ENCODE data around the gene ALG6. TPM values are rescaled to one million over a fixed set of nuclear protein-coding genes. Genes with fewer than 3 reads are reported as not detected.

ALG6 gene
- 22.7 and 24.1 TPM in 2 replicates for total RNA-seq (2014; rRNA removed; shearing (Covaris generic))

- Histone ChIP-seq H3K27me3 (ENCODE audit: control insufficient read depth, insufficient read depth, low read length) (peaks cover 1% of the 10 kb centered on the region; the same call in 1 of the 2 replicates), H3K36me3 (replicated peaks; ENCODE audit: control insufficient read depth, insufficient read depth, low read length) (peaks cover 1% of the 10 kb centered on the region; the same call in 1 of the 2 replicates), H3K4me3 (ENCODE audit: insufficient read depth, low read depth, low read length) (peak within 1 kb of the TSS; percentile 97)
- peak; percentile 99 for DNase-seq
Measured at GRCh38 chr1:63367215-63368103, at the start of gene ALG6. TSS of gene ALG6 (plus strand) at chr1:63367627. CDS start at chr1:63370978, 3,351 bp downstream.

- DNase-seq: no peak
- peak overlapping the region; percentile 49 for H3K4me3 ChIP-seq (ENCODE audit: insufficient read depth, low read depth, low read length)
- peaks cover 26% of the 10 kb centered on the region for H3K27me3 ChIP-seq (ENCODE audit: control insufficient read depth, insufficient read depth, low read length)
- H3K36me3 ChIP-seq (replicated peaks; ENCODE audit: control insufficient read depth, insufficient read depth, low read length): no peaks in the 10 kb centered on the region
Measured at GRCh38 chr1:63317817-63318152, 49.6 kb upstream of the ALG6 start.

- DNase-seq: no peak
- H3K4me3 ChIP-seq (ENCODE audit: insufficient read depth, low read depth, low read length): peak overlapping the region; percentile 49; the same call in 1 of the 2 replicates
- H3K36me3 ChIP-seq (replicated peaks; ENCODE audit: control insufficient read depth, insufficient read depth, low read length): no peaks in the 10 kb centered on the region
- H3K27me3 ChIP-seq (ENCODE audit: control insufficient read depth, insufficient read depth, low read length): peaks cover 32% of the 10 kb centered on the region
Measured at GRCh38 chr1:63318201-63318979, 49.0 kb upstream of the ALG6 start.

- peak; percentile 78 for DNase-seq
- Histone ChIP-seq H3K36me3 (replicated peaks; ENCODE audit: control insufficient read depth, insufficient read depth, low read length) (no peaks in the 10 kb centered on the region), H3K4me3 (ENCODE audit: insufficient read depth, low read depth, low read length) (peak overlapping the region; percentile 91), H3K27me3 (ENCODE audit: control insufficient read depth, insufficient read depth, low read length) (peaks cover 40% of the 10 kb centered on the region)
Measured at GRCh38 chr1:63319046-63320021, 48.1 kb upstream of the ALG6 start.

GRCh38 chr1:63320022-63320721 is 47.3 kb upstream of the ALG6 start:
- Histone ChIP-seq H3K27me3 (ENCODE audit: control insufficient read depth, insufficient read depth, low read length) (peaks cover 48% of the 10 kb centered on the region), H3K36me3 (replicated peaks; ENCODE audit: control insufficient read depth, insufficient read depth, low read length) (no peaks in the 10 kb centered on the region), H3K4me3 (ENCODE audit: insufficient read depth, low read depth, low read length) (peak overlapping the region; percentile 91)
- peak; percentile 76 for DNase-seq

GRCh38 chr1:63321066-63321784 is 46.2 kb upstream of the ALG6 start:
- peaks cover 58% of the 10 kb centered on the region for H3K27me3 ChIP-seq (ENCODE audit: control insufficient read depth, insufficient read depth, low read length)
- H3K36me3 ChIP-seq (replicated peaks; ENCODE audit: control insufficient read depth, insufficient read depth, low read length): no peaks in the 10 kb centered on the region
- DNase-seq: peak; percentile 70
- peak overlapping the region; percentile 91 for H3K4me3 ChIP-seq (ENCODE audit: insufficient read depth, low read depth, low read length)

GRCh38 chr1:63321785-63322113 is 45.7 kb upstream of the ALG6 start:
- peaks cover 61% of the 10 kb centered on the region for H3K27me3 ChIP-seq (ENCODE audit: control insufficient read depth, insufficient read depth, low read length)
- peak overlapping the region; percentile 91 for H3K4me3 ChIP-seq (ENCODE audit: insufficient read depth, low read depth, low read length)
- peak; percentile 89 for DNase-seq
- H3K36me3 ChIP-seq (replicated peaks; ENCODE audit: control insufficient read depth, insufficient read depth, low read length): no peaks in the 10 kb centered on the region

- Histone ChIP-seq H3K4me3 (ENCODE audit: insufficient read depth, low read depth, low read length) (peak within 1 kb of the TSS; percentile 91), H3K27me3 (ENCODE audit: control insufficient read depth, insufficient read depth, low read length) (peaks cover 67% of the 10 kb centered on the region), H3K36me3 (replicated peaks; ENCODE audit: control insufficient read depth, insufficient read depth, low read length) (no peaks in the 10 kb centered on the region)
- DNase-seq: peak; percentile 91
Measured at GRCh38 chr1:63322114-63322943, 45.1 kb upstream of the ALG6 start, which contains the start of gene FOXD3. TSS of gene FOXD3 (plus strand) at chr1:63322567. CDS start at chr1:63323059, 492 bp downstream.

GRCh38 chr1:63322944-63323864 is 44.2 kb upstream of the ALG6 start:
- peaks cover 71% of the 10 kb centered on the region for H3K27me3 ChIP-seq (ENCODE audit: control insufficient read depth, insufficient read depth, low read length)
- DNase-seq: peak; percentile 73
- peak overlapping the region; percentile 91 for H3K4me3 ChIP-seq (ENCODE audit: insufficient read depth, low read depth, low read length)
- H3K36me3 ChIP-seq (replicated peaks; ENCODE audit: control insufficient read depth, insufficient read depth, low read length): no peaks in the 10 kb centered on the region

GRCh38 chr1:63323865-63324778 is 43.3 kb upstream of the ALG6 start:
- Histone ChIP-seq H3K36me3 (replicated peaks; ENCODE audit: control insufficient read depth, insufficient read depth, low read length) (no peaks in the 10 kb centered on the region), H3K4me3 (ENCODE audit: insufficient read depth, low read depth, low read length) (peak overlapping the region; percentile 91), H3K27me3 (ENCODE audit: control insufficient read depth, insufficient read depth, low read length) (peaks cover 73% of the 10 kb centered on the region)
- peak; percentile 79 for DNase-seq

GRCh38 chr1:63324779-63325119 is 42.7 kb upstream of the ALG6 start:
- no peaks in the 10 kb centered on the region for H3K36me3 ChIP-seq (replicated peaks; ENCODE audit: control insufficient read depth, insufficient read depth, low read length)
- peak overlapping the region; percentile 91 for H3K4me3 ChIP-seq (ENCODE audit: insufficient read depth, low read depth, low read length)
- no peak for DNase-seq
- peaks cover 73% of the 10 kb centered on the region for H3K27me3 ChIP-seq (ENCODE audit: control insufficient read depth, insufficient read depth, low read length)

Data from H7 (cell line).